NT2/D1 (cell line): ENCODE results near the gene MAP3K2.

ENCODE experiments used
- YY1 ChIP-seq: IDR thresholded peaks from 2 replicates; pipeline ENCODE4 v1.6.1; 2011; ENCODE audit not compliant: insufficient read length, insufficient read depth
- ZNF274 ChIP-seq: IDR thresholded peaks from 2 replicates; pipeline ENCODE4 v1.6.1; 2011; ENCODE audit warnings: mild to moderate bottlenecking, low read depth, low read length

GRCh38 chr2:127320586-127321275 lies 67.0 kb downstream of the MAP3K2 start:
- TF ChIP-seq ZNF274 (no peak), YY1 (no peak)
